Activated naive CD4-positive, alpha-beta T cell treated with anti-CD3 and anti-CD28 coated beads, Interleukin-2, amount 50 U/mL, for 24 hours (primary cell): ENCODE data around the gene TTC21A.

Experiments
- H3K27ac Mint-ChIP-seq: one replicate; pipeline ENCODE4 v1.8.0; 2021; ENCODE audit warnings: mild to moderate bottlenecking, mixed read lengths
- H3K27me3 Mint-ChIP-seq: one replicate; pipeline ENCODE4 v1.8.0; 2021; ENCODE audit warnings: mixed read lengths
- H3K36me3 Mint-ChIP-seq: one replicate; pipeline ENCODE4 v1.8.0; 2021; ENCODE audit warnings: mixed read lengths
- H3K4me1 Mint-ChIP-seq: one replicate; pipeline ENCODE4 v1.8.0; 2021; ENCODE audit warnings: mixed read lengths
- H3K4me3 Mint-ChIP-seq: one replicate; pipeline ENCODE4 v1.8.0; 2021; ENCODE audit warnings: mild to moderate bottlenecking, mixed read lengths
- H3K9me3 Mint-ChIP-seq: one replicate; pipeline ENCODE4 v1.8.0; 2021; ENCODE audit warnings: mixed read lengths

The TTC21A gene

DNA sequence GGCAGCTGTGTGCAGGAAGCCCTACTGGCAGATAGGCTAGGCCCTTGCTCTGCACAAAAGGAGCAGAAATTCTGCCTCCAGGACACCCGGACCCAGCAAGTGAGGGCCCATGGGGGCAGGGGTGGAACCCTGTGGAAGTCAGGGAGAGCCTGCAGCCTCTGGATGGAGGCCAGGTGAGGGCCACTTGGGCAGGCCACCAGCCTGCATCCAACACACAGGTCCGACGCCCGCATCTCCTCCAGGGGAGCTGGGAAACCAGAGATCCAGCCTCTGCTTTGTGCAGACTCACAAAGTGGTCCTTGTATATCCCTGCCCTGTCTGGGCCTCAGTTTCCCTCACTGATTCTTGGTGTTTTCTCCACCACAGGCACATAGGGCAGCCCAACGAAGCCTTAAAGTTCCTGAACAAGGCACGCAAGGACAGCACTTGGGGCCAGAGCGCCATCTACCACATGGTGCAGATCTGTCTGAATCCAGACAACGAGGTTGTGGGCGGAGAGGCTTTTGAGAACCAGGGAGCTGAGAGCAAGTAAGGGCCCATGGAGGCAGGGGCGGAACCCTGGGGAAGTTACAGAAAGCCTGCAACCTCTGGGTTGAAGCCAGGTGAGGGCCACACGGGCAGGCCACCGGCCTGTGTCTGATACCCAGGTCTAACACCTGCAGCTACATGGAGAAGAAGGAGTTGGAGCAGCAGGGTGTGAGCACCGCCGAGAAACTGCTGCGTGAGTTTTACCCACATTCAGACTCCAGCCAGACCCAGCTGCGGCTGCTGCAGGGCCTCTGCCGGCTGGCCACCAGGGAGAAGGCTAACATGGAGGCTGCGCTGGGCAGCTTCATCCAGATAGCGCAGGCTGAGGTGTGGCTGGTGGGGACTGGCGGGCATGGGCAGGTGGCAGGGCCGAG, 29.3 kb downstream of the TTC21A start:
- Mint-ChIP-seq H3K4me3 (no peak overlapping the region), H3K4me1 (peaks cover 9% of the 10 kb centered on the region), H3K36me3 (peaks cover 7% of the 10 kb centered on the region), H3K27ac (no peak overlapping the region), H3K9me3 (no peaks in the 10 kb centered on the region), H3K27me3 (no peaks in the 10 kb centered on the region)

GRCh38 chr3:39137435-39137936, 30.0 kb downstream of the TTC21A start:
- Mint-ChIP-seq H3K4me3 (no peak overlapping the region), H3K27ac (no peak overlapping the region), H3K4me1 (peaks cover 10% of the 10 kb centered on the region), H3K9me3 (no peaks in the 10 kb centered on the region), H3K36me3 (peaks cover 9% of the 10 kb centered on the region), H3K27me3 (no peaks in the 10 kb centered on the region)

GRCh38 chr3:39137991-39138803, 30.7 kb downstream of the TTC21A start:
- H3K27ac Mint-ChIP-seq = peak overlapping the region; percentile 35
- H3K9me3 Mint-ChIP-seq = no peaks in the 10 kb centered on the region
- no peak overlapping the region for H3K4me3 Mint-ChIP-seq
- H3K36me3 Mint-ChIP-seq = peaks cover 11% of the 10 kb centered on the region
- no peaks in the 10 kb centered on the region for H3K27me3 Mint-ChIP-seq
- peaks cover 17% of the 10 kb centered on the region for H3K4me1 Mint-ChIP-seq

DNA sequence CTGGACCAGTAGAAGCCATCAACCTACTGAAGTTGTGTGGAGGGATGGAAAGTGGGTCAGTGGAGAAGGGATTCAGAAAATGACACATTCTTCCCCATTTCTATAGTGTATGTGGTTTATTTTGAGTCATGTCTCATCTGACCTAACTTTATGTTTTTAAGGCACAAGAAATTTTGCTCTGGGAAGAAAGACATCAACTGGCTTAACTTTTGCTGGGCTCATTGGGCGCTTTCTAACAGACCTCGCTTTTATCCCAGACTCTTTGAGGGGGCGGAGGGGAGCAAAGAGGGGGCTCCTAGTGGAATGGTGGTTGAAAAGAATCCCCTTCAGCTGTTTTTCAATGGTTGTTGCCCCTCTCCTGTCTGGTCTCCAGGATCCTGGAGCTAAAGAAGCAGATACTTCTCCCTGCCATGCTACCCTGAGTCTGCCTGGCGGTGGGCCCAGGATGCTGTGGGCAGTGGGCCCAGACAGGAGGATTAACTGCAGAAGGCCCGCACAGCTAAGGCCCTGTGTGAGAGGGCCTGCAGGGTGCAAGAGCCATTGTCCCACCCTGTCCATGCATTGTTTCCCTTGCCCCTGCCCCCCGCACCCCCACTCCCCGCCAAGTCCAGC, 31.4 kb downstream of the TTC21A start:
- peaks cover 15% of the 10 kb centered on the region for H3K36me3 Mint-ChIP-seq
- no peak overlapping the region for H3K4me3 Mint-ChIP-seq
- no peaks in the 10 kb centered on the region for H3K27me3 Mint-ChIP-seq
- peaks cover 17% of the 10 kb centered on the region for H3K4me1 Mint-ChIP-seq
- no peaks in the 10 kb centered on the region for H3K9me3 Mint-ChIP-seq
- H3K27ac Mint-ChIP-seq = peak overlapping the region; percentile 35

DNA sequence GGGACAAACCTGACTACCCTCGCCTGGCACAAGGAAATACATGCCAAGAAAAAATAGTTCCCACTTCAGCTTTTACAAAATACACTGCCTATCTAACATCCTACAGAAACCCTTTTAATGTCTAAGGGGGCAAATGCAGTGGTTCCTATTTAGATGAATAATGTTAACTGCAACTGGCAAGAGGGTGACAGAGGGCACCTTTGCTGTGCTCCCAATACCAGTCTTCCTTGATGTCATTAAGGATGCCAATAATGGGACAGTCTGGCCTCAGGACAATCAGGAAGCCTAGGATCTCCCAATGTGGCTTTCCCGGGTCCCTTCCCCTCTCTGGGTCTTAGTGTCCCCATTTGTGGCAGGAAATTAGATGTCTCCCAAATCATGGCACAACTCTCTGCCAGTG, 32.0 kb downstream of the TTC21A start:
- Mint-ChIP-seq H3K9me3 (no peaks in the 10 kb centered on the region), H3K27me3 (no peaks in the 10 kb centered on the region), H3K27ac (peak overlapping the region; percentile 41), H3K4me1 (peaks cover 20% of the 10 kb centered on the region), H3K4me3 (no peak overlapping the region), H3K36me3 (peaks cover 16% of the 10 kb centered on the region)

GRCh38 chr3:39140341-39140971, 33.0 kb downstream of the TTC21A start:
- Mint-ChIP-seq H3K27me3 (no peaks in the 10 kb centered on the region), H3K4me3 (no peak overlapping the region), H3K4me1 (peaks cover 23% of the 10 kb centered on the region), H3K36me3 (peaks cover 19% of the 10 kb centered on the region), H3K9me3 (no peaks in the 10 kb centered on the region), H3K27ac (peak overlapping the region; percentile 84)

DNA sequence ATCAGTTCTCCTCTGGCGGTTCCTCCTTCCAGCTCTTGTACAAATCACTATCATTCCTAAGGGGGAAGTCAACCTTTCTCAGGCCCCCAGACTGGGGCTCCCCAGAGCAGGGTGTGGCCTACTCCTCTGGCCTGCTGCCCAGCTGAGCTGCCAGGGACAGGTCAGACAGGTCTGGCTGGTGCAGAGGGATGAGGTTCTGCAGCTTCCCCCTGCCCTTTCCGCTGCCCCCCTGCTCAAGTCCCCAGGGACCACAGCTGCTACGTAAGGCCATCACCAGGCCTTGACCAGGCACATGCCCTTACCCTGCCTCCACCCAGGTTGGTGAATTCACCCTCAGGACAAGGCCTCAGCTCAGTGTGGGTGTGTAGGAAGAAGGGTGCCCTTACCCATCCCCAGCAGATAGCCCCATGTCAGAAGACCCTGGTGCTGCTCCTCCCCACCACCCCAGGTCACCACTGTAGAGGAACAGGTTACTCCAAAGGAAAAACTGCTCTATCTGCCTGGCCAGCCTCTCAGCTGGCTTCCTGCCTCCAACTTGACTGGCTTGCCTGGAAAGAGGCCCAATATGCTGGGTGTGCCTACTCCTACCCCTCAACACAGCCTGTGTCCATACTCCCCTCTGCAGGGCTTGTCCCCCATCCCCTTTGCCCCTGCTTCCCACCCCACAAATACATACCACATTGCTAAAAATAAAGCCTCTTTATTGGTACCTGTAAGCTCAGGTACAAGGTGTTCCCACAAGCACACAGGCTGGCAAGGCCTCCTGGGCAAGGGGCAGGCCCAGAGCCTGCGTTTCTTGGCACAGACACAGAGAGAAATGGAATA, 33.9 kb downstream of the TTC21A start:
- H3K36me3 Mint-ChIP-seq = peaks cover 23% of the 10 kb centered on the region
- peak overlapping the region; percentile 82 for H3K27ac Mint-ChIP-seq
- no peak overlapping the region for H3K4me3 Mint-ChIP-seq
- H3K27me3 Mint-ChIP-seq = no peaks in the 10 kb centered on the region
- H3K4me1 Mint-ChIP-seq = peaks cover 31% of the 10 kb centered on the region
- no peaks in the 10 kb centered on the region for H3K9me3 Mint-ChIP-seq

- H3K27ac Mint-ChIP-seq = peak overlapping the region; percentile 82
- no peaks in the 10 kb centered on the region for H3K9me3 Mint-ChIP-seq
- H3K27me3 Mint-ChIP-seq = no peaks in the 10 kb centered on the region
Observed at GRCh38 chr3:39142067-39142466, 34.6 kb downstream of the TTC21A start.

DNA sequence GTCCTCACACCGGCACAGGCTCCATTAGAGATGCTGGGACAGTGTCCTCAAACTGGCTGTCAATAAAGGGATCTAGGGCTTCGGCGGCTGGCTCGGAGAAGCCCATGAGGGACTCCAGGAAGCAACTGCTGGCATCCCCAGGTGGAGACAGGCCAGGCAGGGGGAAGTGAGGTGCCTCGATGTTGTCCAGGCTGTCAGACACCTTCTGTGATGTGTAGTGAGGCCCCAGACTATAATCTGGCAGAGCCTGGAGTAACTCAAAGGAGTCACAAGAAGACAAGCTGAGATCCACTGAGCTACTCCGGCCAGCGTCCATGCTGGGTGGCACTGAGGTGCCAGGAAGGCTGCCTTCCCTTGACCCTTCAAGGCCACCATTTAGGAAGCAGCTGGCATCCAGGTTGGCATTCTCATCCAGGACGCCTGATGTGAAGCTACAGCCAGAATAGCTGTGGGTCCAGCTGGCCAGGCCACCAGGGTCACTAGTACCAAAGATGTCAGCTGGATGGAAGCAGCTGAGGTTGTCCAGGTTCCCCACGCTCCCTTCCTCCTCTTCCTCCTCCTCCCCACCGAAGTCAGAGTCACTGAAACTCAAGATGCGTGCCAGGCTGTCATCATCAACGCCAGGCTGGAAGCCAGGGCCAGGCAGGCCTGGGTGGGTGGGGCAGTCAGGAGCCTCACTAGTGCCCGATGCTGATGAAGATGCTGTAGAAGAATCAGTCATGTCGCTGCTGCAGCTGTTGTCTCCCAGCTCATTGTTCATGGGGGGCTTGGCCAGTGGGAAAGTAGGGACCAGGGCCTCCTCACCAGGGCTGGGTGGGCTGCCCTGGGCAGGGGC, 35.8 kb downstream of the TTC21A start:
- Mint-ChIP-seq H3K27ac (peak overlapping the region; percentile 12), H3K4me3 (no peak overlapping the region), H3K4me1 (peaks cover 50% of the 10 kb centered on the region), H3K36me3 (peaks cover 26% of the 10 kb centered on the region), H3K9me3 (no peaks in the 10 kb centered on the region), H3K27me3 (no peaks in the 10 kb centered on the region)

More at GRCh38 chr3:39142067-39142466, 34.6 kb downstream of the TTC21A start:
- Mint-ChIP-seq H3K4me3 (no peak overlapping the region), H3K4me1 (peaks cover 38% of the 10 kb centered on the region), H3K36me3 (peaks cover 24% of the 10 kb centered on the region)

- Mint-ChIP-seq H3K36me3 (peaks cover 35% of the 10 kb centered on the region), H3K4me3 (no peak overlapping the region), H3K27ac (peak overlapping the region; percentile 57), H3K4me1 (peaks cover 59% of the 10 kb centered on the region), H3K27me3 (no peaks in the 10 kb centered on the region), H3K9me3 (no peaks in the 10 kb centered on the region)
Observed at GRCh38 chr3:39144095-39144747, 36.7 kb downstream of the TTC21A start.

- Mint-ChIP-seq H3K36me3 (peaks cover 35% of the 10 kb centered on the region), H3K27me3 (no peaks in the 10 kb centered on the region), H3K9me3 (no peaks in the 10 kb centered on the region), H3K4me1 (peaks cover 63% of the 10 kb centered on the region), H3K4me3 (no peak overlapping the region), H3K27ac (peak overlapping the region; percentile 57)
Observed at GRCh38 chr3:39144748-39145380, 37.4 kb downstream of the TTC21A start.

DNA sequence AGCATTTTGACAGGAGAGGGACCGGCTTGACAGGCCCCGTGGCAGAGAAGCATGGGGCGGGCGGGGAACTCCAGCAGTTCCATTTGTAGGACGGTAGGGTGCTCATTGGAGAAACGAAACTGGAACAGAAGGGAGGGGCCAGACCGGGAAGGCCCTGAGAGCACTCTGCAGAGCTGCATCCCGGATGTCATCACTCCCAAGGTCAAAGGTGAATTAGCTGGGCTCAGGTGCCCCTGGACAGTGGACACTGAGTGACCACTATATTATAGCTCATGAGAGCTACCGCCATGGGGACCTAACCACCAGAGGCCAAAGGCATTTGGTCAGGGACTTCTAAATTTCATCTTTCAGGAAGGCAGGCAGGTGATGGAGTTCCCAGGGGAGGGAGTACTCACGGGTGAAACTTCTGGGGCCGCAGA, 38.6 kb downstream of the TTC21A start:
- no peak overlapping the region for H3K27ac Mint-ChIP-seq
- H3K27me3 Mint-ChIP-seq = no peaks in the 10 kb centered on the region
- H3K4me3 Mint-ChIP-seq = peak overlapping the region; percentile 97
- H3K36me3 Mint-ChIP-seq = peaks cover 34% of the 10 kb centered on the region
- H3K9me3 Mint-ChIP-seq = no peaks in the 10 kb centered on the region
- H3K4me1 Mint-ChIP-seq = peaks cover 70% of the 10 kb centered on the region
